ENCODE results near the gene TAF13. TPM values are rescaled to one million over a fixed set of nuclear protein-coding genes. Genes with fewer than 3 reads are reported as not detected.

Gene TAF13
- total RNA-seq, 1 donor from 2014 or later: 61.8 TPM

DNA sequence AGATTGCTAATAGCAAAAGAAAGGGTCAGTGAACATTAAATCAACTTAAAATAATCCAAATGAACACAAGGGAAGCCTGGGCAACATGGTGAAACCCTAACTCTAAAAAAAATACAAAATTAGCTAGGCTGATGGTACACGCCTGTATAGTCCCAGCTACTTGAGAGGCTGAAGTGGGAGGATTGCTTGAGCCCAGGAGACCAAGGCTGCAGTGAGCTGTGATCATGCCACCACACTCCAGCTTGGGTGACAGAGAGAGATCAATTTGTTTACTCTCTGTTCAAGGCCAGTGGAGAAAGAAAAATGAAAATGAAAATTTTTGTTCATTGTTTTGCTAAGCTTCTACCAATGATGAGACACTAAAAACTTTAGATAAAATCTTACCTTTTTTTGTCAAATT, 58.7 kb downstream of the TAF13 start:
- intact Hi-C loops (cut with DNase I): no loop called here
- DNase-seq (ENCODE audit: missing footprints): no peak
- no peak for ATAC-seq

Other genes starting within 250 kb of the TAF13 start
- not detected for gene AKNAD1, start 218.9 kb downstream of the TAF13 start, total RNA-seq
- gene GPSM2, start 199.0 kb downstream of the TAF13 start, total RNA-seq: 5.1 TPM
- gene CLCC1, start 112.5 kb downstream of the TAF13 start, total RNA-seq: 27.6 TPM
- 14.6 TPM for gene WDR47, start 33.9 kb downstream of the TAF13 start, total RNA-seq
- gene TMEM167B, start 14.8 kb upstream of the TAF13 start, total RNA-seq: 31.5 TPM
- gene ELAPOR1, start 38.1 kb upstream of the TAF13 start, total RNA-seq: 0.22 TPM
- 97.6 TPM for gene SARS1, start 137.9 kb upstream of the TAF13 start, total RNA-seq
- 6.5 TPM for gene CELSR2, start 173.5 kb upstream of the TAF13 start, total RNA-seq
- 1.2 TPM for gene PSRC1, start 207.1 kb upstream of the TAF13 start, total RNA-seq
- not detected for gene MYBPHL, start 231.0 kb upstream of the TAF13 start, total RNA-seq